CD4-positive, alpha-beta T cell treated with Interleukin-2 at 100 ng/mL for 4 hours (primary cell): ENCODE data around the gene COL4A1.
A peak's percentile ranks its signal among the peaks of the same experiment; 100 is the strongest.

ENCODE experiments used
- DNase-seq: peaks from one replicate; pipeline ENCODE4 v3.0.0-alpha.2; 2020; ENCODE audit warnings: low spot score

The COL4A1 gene

DNA sequence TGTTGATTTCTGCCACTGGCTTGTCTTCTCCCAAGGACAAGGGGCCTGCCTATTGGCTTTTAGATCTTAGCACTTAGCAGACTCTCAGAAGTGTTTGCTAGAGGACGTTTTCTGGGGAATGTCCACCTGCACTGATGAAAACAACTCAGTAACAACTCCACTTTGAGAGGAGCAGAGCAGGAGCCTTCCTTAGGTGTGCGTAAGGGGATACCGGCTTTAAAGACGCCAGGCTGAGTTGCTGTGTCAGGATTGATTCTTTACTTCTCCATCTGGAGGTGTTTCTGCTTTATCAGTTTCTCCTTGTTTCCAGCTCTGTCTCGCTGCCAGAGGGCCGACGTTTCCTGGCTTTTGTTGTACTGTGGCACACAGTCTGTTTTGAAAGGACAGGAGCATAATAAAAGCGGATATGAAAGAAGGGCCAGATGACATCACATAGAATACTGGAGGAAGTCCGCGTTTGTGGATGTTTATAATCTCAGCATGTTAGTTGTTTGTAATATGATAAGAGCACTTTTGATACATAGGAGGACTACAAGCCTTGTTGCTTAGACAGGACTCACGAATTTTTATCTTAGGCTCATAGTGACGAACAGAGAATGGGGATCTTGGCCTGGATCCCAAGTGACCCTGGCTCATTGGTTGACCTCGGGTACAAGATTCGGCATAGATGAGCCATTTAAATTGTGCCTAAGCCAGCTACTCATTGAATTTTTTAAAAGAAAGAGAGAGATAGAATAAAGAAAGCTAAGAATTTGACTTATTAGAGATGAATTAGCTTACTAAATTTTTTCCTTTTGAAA is 34.7 kb upstream of the COL4A1 start:
- no peak for DNase-seq

DNA sequence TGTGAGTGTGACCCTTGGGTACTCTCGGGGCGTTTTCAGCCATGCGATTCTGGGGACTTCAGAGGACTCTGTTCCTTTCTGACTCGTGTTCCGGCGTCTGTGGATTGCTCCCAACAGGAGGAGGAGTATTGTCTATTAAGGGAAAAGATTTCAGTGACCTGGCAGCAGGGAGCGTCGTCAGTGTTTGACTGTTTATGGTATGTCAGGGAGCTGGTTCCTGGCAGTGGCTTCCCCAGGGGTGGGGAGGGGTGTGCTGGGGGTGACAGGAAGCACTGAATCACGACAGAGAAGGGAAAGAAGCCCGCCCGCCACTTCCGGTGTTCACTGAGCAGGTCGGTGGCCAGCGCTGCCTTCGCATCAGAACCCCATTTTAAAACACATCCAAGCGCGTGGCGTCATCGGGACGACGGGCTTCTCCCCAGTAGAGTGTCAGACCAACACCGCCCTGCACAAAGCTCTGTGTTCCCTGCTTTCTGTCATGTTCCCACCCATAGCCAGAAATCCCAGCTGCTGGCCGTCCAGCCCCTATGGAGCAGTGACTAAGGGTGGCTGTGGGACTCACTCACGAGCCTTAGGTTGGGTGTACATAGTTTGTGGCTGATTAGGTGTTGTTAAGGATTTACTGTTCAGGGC is 34.0 kb upstream of the COL4A1 start:
- DNase-seq: peak; percentile 26

DNA sequence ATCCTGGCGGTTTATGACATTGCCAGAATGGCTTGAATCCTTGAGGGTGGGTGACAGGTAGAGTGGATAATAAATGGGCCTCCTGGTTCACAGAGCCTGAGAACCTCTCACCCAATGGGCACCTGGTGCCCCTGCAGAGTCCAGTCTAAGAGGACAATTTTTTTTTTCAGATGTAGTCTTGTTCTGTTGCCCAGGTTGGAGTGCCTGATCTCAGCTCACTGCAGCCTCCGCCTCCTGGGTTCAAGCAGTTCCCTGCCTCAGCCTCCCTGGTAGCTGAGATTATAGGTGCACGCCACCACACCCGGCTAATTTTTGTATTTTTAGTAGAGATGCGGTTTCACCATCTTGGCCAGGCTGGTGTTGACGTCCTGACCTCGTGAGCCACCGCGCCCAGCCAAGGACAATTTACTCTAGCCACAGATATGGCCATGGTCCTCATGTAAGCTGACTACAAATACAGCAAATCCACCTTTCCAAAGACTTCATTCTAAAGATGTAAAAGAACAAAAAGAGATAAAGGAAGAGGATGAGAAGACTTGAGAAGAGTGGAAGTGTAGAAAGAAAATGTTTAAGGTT is 33.1 kb upstream of the COL4A1 start:
- no peak for DNase-seq

DNA sequence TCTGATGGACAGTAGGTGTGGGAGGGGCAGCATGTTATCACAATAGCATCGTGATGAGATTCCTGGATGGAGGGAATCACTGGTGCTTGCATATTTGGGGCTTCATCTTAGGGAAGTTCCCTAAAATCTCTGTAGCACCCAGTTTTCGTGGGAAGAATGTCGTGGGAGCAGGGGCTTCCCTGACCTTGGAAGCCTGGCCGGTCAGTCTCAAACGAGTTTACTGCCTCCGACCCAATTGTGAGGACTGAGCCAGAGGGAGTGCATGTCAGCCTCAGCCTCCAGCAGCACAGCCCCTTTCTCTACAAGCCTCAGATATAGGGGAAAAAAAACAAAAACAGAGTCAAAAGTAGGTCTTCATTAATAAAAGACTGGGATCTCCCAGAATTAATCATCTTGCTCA is 32.3 kb upstream of the COL4A1 start:
- no peak for DNase-seq

DNA sequence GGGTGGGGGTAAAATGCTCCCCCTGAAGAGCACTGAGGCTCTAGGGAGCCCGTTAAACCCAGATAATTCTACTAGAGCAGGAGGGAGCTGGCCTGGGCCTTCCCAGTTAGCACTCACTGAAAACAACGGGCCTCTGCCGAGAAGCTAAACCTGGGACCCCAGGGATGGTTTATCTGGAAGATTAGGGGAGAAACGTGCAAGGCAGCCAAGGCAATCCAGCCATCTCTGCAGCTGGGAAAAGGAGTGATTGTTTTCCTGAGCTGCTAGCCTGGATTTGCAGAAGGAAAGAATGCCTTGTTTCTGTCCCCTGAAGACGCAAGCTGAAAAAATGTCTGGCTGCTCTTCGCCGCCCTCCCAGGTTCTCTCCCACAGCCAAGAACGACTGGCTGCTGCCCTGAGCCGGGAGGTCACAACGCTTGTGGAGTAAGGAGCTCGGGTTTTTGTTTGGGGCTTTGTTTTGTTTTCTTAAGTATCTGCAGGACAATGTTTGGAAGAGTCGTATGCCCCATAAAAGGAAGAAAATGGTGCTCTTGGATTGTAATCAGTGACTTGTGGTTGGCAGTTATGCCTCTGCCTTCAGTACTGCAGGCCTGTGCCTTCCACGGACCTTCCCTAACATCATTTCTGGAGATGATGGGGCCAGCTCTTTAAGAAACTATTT is 31.6 kb upstream of the COL4A1 start:
- DNase-seq: no peak

DNA sequence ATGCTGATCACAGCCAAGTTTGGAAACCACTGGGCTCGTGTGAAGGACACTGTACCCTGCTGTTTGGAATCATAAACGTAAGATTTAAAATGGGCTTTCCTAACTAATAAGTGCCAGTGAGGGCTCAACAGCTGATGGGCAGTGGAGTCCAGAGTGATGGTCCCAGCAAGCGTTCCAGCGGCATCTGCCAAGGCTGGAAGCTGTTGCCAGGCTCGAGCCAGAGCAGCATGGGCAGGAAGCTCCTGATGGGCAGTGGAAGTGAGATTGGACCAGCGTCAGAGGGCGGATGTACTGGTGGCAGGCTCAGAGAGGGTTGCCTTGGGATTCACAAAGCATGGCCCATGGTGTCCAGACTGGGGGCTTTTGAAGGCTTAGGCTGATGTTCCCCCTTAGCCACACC is 30.3 kb upstream of the COL4A1 start:
- no peak for DNase-seq

DNA sequence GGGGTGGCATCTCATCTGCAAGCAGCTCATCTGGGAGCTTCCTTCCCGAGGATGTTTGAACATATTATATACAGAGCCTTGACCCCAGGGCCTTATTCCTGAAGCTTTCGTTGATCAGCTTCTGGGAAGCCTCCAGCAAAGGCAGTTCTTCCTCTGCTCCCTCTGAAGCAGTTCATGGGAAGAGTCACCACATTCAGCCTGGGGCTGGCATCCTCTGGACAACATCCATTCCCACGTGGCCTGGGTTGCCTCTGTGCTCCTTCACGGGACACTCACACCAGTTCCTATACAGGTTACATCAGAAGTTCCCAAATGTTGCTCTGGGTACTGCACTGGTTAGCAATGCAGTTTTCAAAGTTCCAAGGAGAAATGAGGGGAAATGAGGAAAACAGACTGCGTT is 29.7 kb upstream of the COL4A1 start:
- no peak for DNase-seq

DNA sequence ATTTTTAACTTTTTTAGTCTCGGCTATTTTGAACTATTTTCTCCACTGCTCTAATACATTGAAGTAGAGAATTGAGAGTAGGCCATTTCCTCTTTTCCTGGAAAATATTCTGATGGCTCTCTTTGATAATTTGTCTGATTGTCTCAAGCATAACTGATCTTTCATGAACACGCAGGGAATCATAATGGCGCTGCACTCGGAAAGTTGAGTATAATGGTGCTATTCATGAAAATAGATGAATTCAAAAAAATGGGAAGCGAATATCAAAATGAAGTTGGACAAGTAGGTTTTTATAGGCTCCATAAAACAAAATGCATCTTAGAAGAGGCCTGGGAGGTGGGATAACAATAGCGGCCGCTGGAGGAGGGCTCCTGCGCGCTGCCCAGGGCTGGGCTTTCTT is 29.2 kb upstream of the COL4A1 start:
- no peak for DNase-seq

DNA sequence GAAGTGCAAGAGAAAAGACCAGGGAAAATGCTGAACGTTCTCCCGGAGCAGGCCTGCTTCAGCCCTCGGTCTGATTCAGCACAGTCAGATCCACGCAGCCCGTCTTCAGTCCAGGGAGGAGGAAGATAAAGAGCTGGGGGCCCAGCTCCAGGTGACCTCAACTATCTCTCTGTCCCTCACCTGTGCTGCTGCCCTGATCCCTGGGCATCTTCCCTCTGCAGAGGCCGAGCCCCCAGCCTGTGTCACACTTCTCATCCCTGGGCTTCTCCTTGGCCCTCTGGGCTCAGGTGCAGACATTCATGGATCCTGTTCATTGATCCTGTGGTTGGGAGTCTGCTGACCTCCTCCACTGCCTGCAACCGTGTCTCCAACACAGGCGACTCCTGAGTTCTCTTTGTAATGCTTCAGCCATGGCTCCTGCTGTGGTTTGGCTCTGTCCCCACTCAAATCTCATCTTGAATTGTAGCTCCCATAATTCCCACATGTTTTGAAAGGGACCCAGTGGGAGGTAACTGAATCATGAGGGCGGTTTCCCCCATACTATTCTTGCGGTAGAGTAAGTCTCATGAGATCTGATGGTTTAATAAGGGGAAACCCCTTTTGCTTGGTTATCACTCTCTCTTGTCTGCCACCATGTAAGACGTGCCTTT is 28.0 kb upstream of the COL4A1 start:
- no peak for DNase-seq

DNA sequence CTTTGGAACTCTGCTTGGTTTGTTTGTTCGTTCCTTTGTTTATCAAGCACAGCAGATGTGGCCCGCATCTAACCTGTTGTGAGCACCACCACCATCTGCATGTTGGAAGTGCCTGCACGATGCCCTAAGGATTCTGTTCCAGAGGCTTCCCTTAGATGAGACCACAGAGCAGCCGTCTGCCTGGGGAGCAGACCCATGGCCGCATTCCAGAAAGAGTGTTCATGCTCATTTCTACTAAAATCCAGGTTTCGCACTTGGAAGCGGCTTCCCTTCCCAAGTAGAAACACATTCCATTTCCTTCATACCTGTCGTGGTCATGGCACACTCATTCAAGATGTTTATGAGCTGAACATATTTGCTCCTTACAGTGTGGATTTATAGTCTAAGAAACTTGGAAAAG is 27.3 kb upstream of the COL4A1 start:
- no peak for DNase-seq

DNA sequence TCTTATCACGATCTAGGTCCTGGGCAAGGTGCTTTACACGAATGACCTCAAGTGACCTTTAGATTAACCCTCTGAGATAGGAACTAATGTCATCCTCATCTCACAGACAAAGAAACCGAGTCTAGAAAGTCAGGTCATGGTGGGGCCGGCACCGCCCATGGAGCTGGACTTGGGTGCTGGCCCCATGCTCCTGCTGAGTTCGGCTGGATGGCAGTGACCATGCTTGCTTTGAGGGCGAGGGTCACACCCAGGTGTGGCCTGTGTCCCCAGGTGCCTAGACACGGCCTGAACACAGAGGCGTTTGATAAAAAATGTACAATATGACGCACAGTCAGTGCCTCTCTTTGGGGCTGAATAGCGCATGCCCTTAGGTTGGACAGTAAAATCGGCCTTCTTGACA is 26.9 kb upstream of the COL4A1 start:
- DNase-seq: no peak

DNA sequence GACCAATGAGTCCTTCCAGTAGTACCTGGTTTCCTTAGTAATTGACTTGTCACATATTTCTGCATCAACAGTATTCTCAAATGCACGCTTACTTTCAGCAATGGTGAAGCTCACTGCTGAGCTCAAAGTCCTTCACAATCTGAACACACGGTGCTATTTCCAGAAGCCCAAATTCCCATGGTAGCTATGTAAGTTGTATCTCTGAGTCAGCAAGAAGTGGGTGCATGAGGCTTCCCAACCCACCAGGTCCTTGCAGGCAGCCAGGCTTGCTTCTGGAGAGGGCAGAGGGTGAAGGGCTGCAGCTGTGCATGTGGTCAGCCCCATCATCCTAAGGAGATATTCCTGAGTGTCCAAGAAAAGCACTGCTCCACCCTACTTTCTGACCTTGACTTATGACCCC is 25.8 kb upstream of the COL4A1 start:
- no peak for DNase-seq

DNA sequence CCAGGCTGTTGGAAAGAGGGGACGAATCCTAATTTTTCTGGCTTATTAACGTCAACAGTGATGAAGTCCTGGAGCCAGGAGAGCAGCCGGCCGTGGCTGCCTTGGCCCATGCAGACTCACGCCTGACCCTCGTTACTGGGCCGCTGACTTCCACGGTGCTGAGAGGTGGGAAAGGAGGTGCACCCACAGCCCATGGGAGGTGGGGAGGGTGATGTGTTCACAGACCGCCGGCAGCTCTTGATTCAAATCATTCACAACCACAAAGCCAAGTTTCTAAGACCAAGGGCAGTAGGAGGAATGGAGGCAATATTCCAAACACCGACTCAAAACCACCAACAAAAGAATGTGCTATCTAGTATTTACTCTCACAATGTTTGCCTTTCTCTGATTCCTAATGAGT is 24.4 kb upstream of the COL4A1 start:
- no peak for DNase-seq

DNA sequence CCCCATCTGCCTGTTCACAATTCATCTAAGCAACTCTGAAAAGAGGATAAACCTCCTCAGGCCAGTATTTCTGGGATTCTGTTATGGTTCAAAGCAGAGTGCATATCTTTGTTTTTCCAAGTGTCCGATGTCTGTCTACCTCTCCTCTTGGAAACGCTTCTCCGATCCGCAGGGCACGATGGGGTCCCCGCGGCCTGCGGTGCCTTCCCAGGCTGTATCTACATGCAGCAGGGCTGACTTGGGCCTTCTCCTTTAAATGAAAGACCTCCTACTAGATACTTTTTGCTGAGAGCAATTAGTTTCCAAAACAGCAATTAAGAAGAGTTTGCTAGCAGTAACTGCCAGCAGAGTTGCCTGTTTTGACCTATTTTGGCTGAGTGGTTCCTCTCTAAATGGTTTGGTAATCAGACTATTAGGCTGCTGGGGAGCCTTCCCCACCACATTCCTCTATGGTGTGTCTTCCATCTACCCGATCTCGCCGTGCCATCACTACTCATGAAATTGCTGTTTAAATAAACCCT is 23.6 kb upstream of the COL4A1 start:
- DNase-seq: no peak

DNA sequence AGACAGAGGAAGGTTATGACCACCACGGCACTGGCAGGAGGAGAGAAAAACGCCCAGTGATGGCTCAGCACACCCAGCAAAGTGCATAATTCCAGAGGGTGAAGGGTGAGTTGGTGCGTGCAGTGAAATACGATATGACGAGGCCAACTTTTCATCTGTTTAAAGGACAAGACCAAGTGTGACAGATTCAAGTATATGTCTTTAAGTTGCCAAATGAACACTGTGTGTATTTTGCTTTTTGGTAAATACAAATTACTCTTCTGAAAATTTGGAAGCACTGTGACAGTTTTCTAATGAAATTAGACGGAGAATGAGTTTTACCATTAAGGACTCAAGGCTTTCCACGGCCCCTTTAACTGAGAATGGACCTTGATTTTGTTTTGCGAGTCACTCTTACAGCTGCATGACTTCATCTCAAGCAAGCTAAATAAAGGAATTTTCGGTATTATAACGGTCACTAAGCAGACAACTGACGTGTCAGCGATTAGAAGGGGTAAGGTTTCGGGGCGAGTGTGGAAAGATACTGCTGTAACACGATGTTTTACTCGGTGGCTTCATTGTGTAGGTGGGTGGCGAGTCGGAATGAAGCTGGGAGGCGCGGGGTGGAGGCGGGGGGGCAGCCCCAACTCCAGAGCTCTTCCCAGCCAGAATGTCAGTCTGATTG is 23.0 kb upstream of the COL4A1 start:
- no peak for DNase-seq

DNA sequence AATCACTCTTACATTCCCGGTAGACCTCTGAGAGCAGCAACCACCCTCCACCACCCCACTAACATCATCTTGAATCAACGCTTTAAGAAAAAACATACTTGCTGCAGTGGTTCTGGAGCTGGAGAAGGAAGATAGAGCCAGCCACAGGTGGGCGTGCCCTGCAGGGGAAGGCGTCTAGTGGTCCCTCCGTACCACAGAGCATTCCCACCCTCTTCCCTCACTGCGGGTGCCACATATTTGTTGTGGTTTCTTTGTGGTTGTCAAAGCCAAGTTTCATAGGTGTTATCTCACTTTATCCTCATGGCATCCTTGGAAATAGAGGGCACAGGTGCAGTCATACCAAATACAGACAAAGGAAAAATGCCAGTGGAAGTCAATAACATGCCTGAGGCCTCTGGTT is 22.3 kb upstream of the COL4A1 start:
- no peak for DNase-seq

DNA sequence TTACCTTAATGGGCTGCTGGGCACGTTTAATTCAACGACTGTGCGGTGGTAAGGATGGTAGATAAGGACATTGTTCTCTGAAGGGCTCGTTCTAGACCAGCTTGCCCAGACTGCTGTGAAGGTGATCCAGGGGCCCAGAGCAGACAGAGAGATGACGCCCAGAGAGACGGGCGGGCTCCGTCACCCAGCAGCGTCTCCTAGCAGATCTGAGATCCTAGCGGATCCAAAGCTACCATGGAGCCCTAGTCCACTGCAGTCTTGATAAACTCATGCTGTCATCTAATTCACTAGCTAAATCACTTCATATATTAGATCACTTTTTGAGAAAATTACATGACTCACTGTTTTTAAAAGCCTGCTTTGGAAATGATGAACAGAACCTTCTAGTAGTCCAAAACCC is 21.6 kb upstream of the COL4A1 start:
- no peak for DNase-seq

DNA sequence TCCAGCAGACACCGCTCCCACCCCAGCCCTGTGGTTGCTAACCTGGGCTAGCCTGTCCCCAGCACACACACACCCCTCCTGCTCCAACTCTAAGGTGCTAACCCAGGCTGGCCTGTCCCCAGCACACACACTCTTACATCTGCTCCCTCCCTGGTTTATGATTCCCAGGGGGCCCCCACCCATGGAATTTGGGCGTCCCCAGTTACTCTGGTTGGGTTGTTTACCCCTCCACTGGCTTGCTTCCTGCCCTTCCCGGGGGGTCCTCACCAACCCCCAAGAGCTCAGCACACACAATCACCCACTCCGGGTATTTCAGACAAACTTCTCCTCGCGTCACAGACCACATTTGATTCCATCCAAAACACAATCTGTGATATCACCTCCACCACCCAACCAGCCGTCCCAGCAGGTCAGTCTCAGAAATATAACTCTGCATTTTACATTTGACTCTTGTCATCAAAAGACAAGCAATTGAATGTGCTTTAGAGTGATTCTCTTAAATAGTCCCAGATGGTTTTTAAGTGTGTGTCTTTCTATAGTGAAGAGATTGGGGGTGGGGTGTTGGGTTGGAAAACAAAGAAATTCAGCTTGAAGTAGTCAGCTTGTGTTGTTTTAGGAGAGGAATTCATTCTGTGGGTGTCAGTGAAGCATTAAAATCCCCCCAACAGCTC is 20.2 kb upstream of the COL4A1 start:
- DNase-seq: no peak

DNA sequence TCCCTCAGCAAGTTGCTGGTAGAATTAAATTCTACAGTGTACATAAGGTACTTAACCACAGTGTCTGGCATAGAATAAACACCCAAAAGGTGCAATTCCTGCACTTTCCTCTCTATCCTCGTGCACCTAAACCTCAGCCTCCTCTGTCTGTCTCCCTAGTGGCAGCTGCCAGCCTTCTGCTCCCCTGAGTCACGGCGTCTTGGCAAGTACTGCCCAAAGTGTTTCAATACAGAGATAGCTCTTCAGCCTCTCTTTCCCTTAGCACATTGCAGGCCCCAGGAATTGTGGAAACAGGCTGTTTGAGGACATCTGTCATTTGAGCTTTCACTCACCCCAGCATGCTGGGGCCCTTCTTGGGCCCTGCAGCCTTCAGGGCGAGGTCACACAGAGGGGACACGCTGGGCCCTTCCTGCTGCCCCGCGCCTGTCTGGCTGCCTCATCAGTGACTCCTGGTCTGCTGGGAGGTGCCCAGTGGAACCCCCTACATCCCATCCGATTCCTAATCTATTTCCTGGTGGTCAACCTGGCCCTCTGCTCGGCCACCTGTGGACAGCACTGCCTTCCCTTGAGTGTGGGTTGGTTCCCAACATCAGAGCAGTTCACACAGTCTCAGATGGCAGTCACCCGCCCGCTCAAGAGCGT is 19.4 kb upstream of the COL4A1 start:
- DNase-seq: no peak

DNA sequence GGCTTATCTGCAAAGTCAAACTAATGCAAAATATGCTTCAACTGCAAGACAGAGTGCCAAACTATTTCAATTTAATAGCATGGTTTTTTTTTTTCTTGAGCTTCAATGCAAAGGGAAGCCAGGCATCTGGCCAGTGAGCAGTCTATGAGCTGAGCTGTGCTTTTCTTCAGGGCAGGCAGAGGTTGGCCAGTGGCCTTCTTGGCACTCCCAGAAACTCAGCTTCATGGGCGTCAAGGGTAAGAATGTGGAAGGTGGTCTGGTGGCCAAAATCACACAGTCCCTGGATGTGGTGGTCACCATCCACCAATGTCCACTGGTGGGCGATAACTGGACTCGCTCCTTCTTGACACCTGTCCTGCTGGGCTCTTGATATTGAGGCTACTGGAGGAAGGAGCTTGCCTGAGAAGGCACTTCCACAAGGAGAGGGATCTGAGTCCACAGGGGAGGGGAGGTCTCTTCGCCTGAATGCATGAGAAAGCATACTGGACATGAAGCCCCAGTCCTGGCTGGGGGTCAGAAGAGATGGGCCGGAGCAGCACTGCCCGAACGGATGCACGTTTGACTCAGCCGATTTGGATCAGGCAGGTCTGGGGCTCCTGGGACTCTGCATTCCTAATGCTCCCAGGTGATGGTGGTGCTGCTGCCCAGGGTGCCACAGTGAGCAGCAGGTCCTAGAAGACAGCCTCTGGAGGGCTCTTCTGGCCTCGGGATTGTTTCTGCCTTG is 17.2 kb upstream of the COL4A1 start:
- no peak for DNase-seq
